NCI-H748 treated with DMSO at 0.1 percent for 48 hours (cell line): ENCODE results near the gene B4GALT3.

Experiments used
- DNase-seq: peaks from one replicate; lab custom pipeline; 2025; lab: John Stamatoyannopoulos, UW

B4GALT3 gene

GRCh38 chr1:161187311-161187710 lies 10.0 kb upstream of the B4GALT3 start:
- DNase-seq = no peak

GRCh38 chr1:161185732-161186311 lies 8.5 kb upstream of the B4GALT3 start:
- DNase-seq = no peak

- DNase-seq = no peak
These were observed 8.0 kb upstream of the B4GALT3 start for GRCh38 chr1:161185282-161185682.

GRCh38 chr1:161182214-161182613 lies 4.9 kb upstream of the B4GALT3 start:
- no peak for DNase-seq

- no peak for DNase-seq
These were observed 3.3 kb upstream of the B4GALT3 start for GRCh38 chr1:161180639-161181038.

- DNase-seq = no peak
These were observed 2.4 kb upstream of the B4GALT3 start for GRCh38 chr1:161179698-161180097.

GRCh38 chr1:161177936-161178244 lies 583 bp upstream of the B4GALT3 start:
- no peak for DNase-seq

GRCh38 chr1:161176468-161177111 lies 717 bp downstream of the B4GALT3 start:
- DNase-seq = no peak

GRCh38 chr1:161175771-161176453 lies 1.4 kb downstream of the B4GALT3 start:
- no peak for DNase-seq

- DNase-seq = no peak
These were observed 2.4 kb downstream of the B4GALT3 start for GRCh38 chr1:161174911-161175310.

GRCh38 chr1:161173711-161174110 lies 3.6 kb downstream of the B4GALT3 start:
- DNase-seq = no peak

- no peak for DNase-seq
These were observed 4.4 kb downstream of the B4GALT3 start for GRCh38 chr1:161172776-161173376.

- DNase-seq = no peak
These were observed 5.0 kb downstream of the B4GALT3 start for GRCh38 chr1:161172349-161172748.

GRCh38 chr1:161171696-161172095 lies 5.6 kb downstream of the B4GALT3 start:
- no peak for DNase-seq

- DNase-seq = no peak
These were observed 6.1 kb downstream of the B4GALT3 start for GRCh38 chr1:161171191-161171590.

GRCh38 chr1:161168906-161169305 lies 8.4 kb downstream of the B4GALT3 start:
- DNase-seq = no peak

- DNase-seq = peak; percentile 23
These were observed 10.4 kb downstream of the B4GALT3 start for GRCh38 chr1:161166669-161167548.

- peak; percentile 95 for DNase-seq
These were observed 11.3 kb downstream of the B4GALT3 start, which contains the start of gene PPOX for GRCh38 chr1:161165742-161166668. Gene PPOX (plus strand): TSS chr1:161166426. CDS start chr1:161166848, 422 bp downstream.

- no peak for DNase-seq
These were observed 12.3 kb downstream of the B4GALT3 start for GRCh38 chr1:161164901-161165610.

GRCh38 chr1:161163793-161164192 lies 13.5 kb downstream of the B4GALT3 start:
- no peak for DNase-seq
